ENCODE results near the gene FBXO21. TPM values are rescaled to one million over a fixed set of nuclear protein-coding genes. Genes with fewer than 3 reads are reported as not detected.

FBXO21 gene
- total RNA-seq, 1 experiment from 2014 or later: 32.4 TPM

DNA sequence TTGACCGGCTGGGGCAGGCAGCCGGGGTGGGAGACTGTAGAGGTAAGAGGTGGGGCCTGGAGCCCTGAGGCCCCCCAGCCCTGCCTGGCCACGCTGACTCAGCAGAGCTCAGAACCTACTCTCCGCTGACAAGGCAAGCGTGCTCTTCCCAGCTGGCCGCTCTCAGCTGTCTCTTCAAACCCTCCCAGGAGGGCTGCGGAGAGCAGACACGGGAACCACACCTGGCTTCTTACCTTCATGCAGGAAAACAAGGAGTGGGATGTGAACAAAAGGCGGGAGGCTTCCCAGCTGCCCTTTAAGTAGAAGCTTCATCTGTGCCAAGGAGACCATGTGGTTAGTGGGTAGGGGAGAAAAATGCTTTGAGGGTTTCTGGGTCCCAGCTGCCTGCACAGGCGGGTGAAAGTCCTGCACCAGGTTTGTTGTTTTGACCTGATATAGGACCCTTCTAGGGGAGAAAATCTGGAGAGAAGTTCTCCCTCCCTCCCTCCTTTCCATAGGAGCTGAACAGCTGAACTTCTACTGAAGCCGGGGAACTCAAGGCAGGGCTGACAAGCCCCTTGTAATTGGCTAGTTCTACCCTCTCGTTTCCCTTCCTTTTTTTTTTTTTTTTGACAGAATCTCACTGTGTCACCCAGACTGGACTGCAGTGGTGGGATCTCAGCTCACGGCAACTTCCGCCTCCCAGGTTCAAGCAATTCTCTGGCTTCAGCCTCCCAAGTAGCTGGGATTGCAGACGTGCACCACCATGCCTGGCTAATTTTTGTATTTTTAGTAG lies 78.3 kb downstream of the FBXO21 start:
- no peak overlapping the region for H3K4me2 ChIP-seq
- H3K27me3 ChIP-seq (ENCODE audit: insufficient read depth, low read depth): peaks cover 14% of the 10 kb centered on the region; the same call in 1 of the 2 replicates
- no peaks in the 10 kb centered on the region for H4K20me1 ChIP-seq (ENCODE audit: insufficient read depth)
- DNase-seq: no peak
- no peaks in the 10 kb centered on the region for H3K79me2 ChIP-seq (ENCODE audit: low read depth)
- no peak for TF ChIP-seq EZH2 (IDR thresholded peaks at IDR 0.05; ENCODE audit: low read depth)
- TF ChIP-seq, protein P1, sequence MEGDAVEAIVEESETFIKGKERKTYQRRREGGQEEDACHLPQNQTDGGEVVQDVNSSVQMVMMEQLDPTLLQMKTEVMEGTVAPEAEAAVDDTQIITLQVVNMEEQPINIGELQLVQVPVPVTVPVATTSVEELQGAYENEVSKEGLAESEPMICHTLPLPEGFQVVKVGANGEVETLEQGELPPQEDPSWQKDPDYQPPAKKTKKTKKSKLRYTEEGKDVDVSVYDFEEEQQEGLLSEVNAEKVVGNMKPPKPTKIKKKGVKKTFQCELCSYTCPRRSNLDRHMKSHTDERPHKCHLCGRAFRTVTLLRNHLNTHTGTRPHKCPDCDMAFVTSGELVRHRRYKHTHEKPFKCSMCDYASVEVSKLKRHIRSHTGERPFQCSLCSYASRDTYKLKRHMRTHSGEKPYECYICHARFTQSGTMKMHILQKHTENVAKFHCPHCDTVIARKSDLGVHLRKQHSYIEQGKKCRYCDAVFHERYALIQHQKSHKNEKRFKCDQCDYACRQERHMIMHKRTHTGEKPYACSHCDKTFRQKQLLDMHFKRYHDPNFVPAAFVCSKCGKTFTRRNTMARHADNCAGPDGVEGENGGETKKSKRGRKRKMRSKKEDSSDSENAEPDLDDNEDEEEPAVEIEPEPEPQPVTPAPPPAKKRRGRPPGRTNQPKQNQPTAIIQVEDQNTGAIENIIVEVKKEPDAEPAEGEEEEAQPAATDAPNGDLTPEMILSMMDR (conservative IDR thresholded peaks at IDR 0.05): no peak
- H3K36me3 ChIP-seq (ENCODE audit: low read depth): no peaks in the 10 kb centered on the region
- H3K4me3 ChIP-seq: no peak overlapping the region
- H3K4me1 ChIP-seq (replicated peaks; ENCODE audit: insufficient read depth): no peaks in the 10 kb centered on the region
- no peak overlapping the region for H2AFZ ChIP-seq
- no peak overlapping the region for H3K27ac ChIP-seq
- POLR2A ChIA-PET (ENCODE audit: unreplicated experiment): no interaction called here
- no peaks in the 10 kb centered on the region for H3K9me2 ChIP-seq (ENCODE audit: insufficient read depth)
- intact Hi-C loops (cut with micrococcal nuclease; ENCODE audit: unreplicated experiment): no loop called here
- no peaks in the 10 kb centered on the region for H3K9me3 ChIP-seq (ENCODE audit: insufficient read depth, low read depth)
- BruUV-seq (replicated peaks): no TSS peak
- no peaks in the 10 kb centered on the region for H3F3A ChIP-seq (ENCODE audit: insufficient read depth, low read depth)
- CTCF ChIA-PET: no interaction called here

DNA sequence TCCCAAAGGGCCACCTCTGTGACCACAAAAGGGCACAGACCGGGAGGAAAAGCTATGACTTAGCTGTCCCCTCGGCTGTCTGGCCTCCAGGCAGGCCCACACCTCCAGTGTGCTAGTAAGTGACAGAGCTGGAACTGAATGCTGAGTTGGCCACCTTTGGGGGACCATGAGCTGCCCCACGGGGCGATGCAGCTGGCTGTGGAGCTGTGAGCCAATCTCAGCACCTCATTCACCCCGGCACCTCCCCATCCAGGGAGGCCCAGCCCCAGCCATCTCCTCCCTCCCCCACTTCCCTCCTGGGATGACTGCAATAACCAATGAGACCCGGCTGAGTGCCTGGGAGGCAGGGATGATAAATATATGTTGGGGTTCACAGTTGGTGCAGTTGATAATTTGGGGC lies 78.9 kb downstream of the FBXO21 start:
- Histone ChIP-seq H3K4me1 (replicated peaks; ENCODE audit: insufficient read depth) (0 out of 2 replicates have a peak, but pooled peaks cover under 1% of the 10 kb centered on the region), H3K9me2 (ENCODE audit: insufficient read depth) (no peaks in the 10 kb centered on the region), H3K36me3 (ENCODE audit: low read depth) (no peaks in the 10 kb centered on the region), H3K79me2 (ENCODE audit: low read depth) (no peaks in the 10 kb centered on the region), H2AFZ (no peak overlapping the region), H3K27ac (no peak overlapping the region), H3F3A (ENCODE audit: insufficient read depth, low read depth) (no peaks in the 10 kb centered on the region), H3K27me3 (ENCODE audit: insufficient read depth, low read depth) (peaks cover 18% of the 10 kb centered on the region; the same call in 1 of the 2 replicates), H3K4me2 (no peak overlapping the region), H4K20me1 (ENCODE audit: insufficient read depth) (no peaks in the 10 kb centered on the region), H3K9me3 (ENCODE audit: insufficient read depth, low read depth) (no peaks in the 10 kb centered on the region), H3K4me3 (no peak overlapping the region)
- intact Hi-C loops (cut with micrococcal nuclease; ENCODE audit: unreplicated experiment): no loop called here
- ChIA-PET POLR2A (ENCODE audit: unreplicated experiment) (no interaction called here), CTCF (no interaction called here)
- no peak for TF ChIP-seq EZH2 (IDR thresholded peaks at IDR 0.05; ENCODE audit: low read depth)
- TF ChIP-seq, protein P1 (conservative IDR thresholded peaks at IDR 0.05): no peak
- BruUV-seq (replicated peaks): no TSS peak
- DNase-seq: no peak

DNA sequence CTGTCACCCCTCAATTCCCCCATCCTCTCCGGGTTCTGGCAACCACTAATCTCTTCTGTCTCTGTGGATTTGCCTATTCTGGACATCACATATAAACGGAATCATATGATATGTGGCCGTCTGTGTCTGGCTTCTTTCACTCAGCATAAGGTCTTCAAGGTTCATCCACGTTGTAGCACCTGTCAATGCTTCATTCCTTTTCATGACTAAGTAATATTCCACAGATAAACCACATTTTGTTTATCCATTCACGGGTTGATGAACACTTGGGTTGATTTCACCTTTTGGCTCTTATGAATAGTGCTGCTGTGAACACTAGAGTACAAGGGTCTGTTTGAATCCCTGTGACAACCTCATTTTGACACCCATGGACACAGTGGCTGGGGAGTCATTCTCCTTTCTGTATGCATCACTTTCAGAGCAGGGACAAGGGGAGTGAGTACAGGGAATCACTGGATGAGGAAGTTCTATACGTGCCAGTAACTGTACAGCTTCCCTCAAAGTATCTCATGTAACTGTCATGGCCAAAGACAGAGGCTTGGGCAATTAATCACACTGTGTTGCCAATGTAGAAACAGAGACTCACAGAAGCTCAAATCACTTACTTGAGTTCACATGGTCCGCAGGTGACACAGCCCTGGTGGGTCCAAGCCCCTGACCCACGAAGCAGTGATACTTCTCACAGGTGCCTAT lies 80.2 kb downstream of the FBXO21 start:
- no TSS peak for BruUV-seq (replicated peaks)
- no peak for DNase-seq
- Histone ChIP-seq H3K27ac (no peak overlapping the region), H4K20me1 (ENCODE audit: insufficient read depth) (no peaks in the 10 kb centered on the region), H3K4me1 (replicated peaks; ENCODE audit: insufficient read depth) (peaks cover 10% of the 10 kb centered on the region; the same call in 1 of the 2 replicates), H3K9me2 (ENCODE audit: insufficient read depth) (no peaks in the 10 kb centered on the region), H3K4me2 (no peak overlapping the region), H3K9me3 (ENCODE audit: insufficient read depth, low read depth) (no peaks in the 10 kb centered on the region), H3K36me3 (ENCODE audit: low read depth) (no peaks in the 10 kb centered on the region), H3K27me3 (ENCODE audit: insufficient read depth, low read depth) (peaks cover 31% of the 10 kb centered on the region), H3K79me2 (ENCODE audit: low read depth) (no peaks in the 10 kb centered on the region), H3F3A (ENCODE audit: insufficient read depth, low read depth) (no peaks in the 10 kb centered on the region), H3K4me3 (no peak overlapping the region), H2AFZ (no peak overlapping the region)
- TF ChIP-seq, protein P1 (conservative IDR thresholded peaks at IDR 0.05): no peak
- no peak for TF ChIP-seq EZH2 (IDR thresholded peaks at IDR 0.05; ENCODE audit: low read depth)
- intact Hi-C loops (cut with micrococcal nuclease; ENCODE audit: unreplicated experiment): no loop called here
- CTCF ChIA-PET: no interaction called here
- POLR2A ChIA-PET (ENCODE audit: unreplicated experiment): no interaction called here

Measured in PC-9 (cell line).